IMR-90 (cell line): ENCODE results near the gene OR6X1.

ENCODE experiments used
- CHD1 ChIP-seq: IDR thresholded peaks from 2 replicates; pipeline ENCODE4 v1.6.1; 2012; ENCODE audit warnings: low read depth, low read length, improper control_type of control experiment
- MAZ ChIP-seq: IDR thresholded peaks from 2 replicates; pipeline ENCODE4 v1.6.1; 2012; ENCODE audit warnings: low read depth, mild to moderate bottlenecking, low read length, improper control_type of control experiment, moderate library complexity, borderline replicate concordance
- MXI1 ChIP-seq: IDR thresholded peaks from 2 replicates; pipeline ENCODE4 v1.6.1; 2012; ENCODE audit warnings: low read depth, mild to moderate bottlenecking, low read length, moderate library complexity, borderline replicate concordance
- NFE2L2 ChIP-seq: fragments of 150-350 bp; IDR thresholded peaks from 2 replicates; pipeline ENCODE4 v1.6.1; 2016; ENCODE audit warnings: low read depth, mild to moderate bottlenecking, low read length
- POLR2A ChIP-seq: IDR thresholded peaks from 2 replicates; pipeline ENCODE4 v1.6.1; 2012; ENCODE audit warnings: mild to moderate bottlenecking, low read depth, low read length
- RCOR1 ChIP-seq: IDR thresholded peaks from 2 replicates; pipeline ENCODE4 v1.6.1; 2012; ENCODE audit warnings: mild to moderate bottlenecking, low read length, improper control_type of control experiment; ENCODE audit not compliant: insufficient replicate concordance
- TF ChIP-seq, protein P1 (sequence below): conservative IDR thresholded peaks from 2 replicates; pipeline ENCODE4 v1.5.1; 2012; ENCODE audit warnings: mild to moderate bottlenecking, low read depth, low read length, improper control_type of control experiment

DNA sequence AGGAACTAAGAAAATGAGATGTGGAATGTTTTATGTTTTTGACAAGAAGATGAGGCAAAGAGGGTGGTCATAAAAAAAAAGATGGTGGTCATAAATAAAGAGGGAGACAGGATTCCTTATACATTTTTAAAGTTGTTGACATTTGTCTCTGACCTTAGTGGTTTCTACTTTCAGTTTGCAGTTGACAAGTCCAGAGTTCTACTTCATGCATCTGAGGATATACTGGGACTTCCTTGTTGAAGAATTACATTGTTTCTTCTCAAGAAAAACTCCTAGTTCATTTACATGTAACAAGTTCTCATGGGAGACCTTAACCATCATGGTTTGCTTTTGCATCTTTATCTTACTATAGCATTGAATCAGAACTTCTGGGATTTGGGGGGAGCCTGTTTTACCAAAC, 1.2 kb downstream of the OR6X1 start:
- TF ChIP-seq, protein P1, sequence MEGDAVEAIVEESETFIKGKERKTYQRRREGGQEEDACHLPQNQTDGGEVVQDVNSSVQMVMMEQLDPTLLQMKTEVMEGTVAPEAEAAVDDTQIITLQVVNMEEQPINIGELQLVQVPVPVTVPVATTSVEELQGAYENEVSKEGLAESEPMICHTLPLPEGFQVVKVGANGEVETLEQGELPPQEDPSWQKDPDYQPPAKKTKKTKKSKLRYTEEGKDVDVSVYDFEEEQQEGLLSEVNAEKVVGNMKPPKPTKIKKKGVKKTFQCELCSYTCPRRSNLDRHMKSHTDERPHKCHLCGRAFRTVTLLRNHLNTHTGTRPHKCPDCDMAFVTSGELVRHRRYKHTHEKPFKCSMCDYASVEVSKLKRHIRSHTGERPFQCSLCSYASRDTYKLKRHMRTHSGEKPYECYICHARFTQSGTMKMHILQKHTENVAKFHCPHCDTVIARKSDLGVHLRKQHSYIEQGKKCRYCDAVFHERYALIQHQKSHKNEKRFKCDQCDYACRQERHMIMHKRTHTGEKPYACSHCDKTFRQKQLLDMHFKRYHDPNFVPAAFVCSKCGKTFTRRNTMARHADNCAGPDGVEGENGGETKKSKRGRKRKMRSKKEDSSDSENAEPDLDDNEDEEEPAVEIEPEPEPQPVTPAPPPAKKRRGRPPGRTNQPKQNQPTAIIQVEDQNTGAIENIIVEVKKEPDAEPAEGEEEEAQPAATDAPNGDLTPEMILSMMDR = no peak
- no peak for TF ChIP-seq POLR2A
- TF ChIP-seq MXI1 = no peak
- TF ChIP-seq RCOR1 = no peak
- TF ChIP-seq MAZ = no peak
- no peak for TF ChIP-seq NFE2L2
- no peak for TF ChIP-seq CHD1
